ENCODE results near the gene RNF126.
"Not testable (repeated sequence)": the region's sequence is repeated elsewhere in the genome, so short reads cannot be mapped to it uniquely, and the experiment has no call there.

RNF126 gene

DNA sequence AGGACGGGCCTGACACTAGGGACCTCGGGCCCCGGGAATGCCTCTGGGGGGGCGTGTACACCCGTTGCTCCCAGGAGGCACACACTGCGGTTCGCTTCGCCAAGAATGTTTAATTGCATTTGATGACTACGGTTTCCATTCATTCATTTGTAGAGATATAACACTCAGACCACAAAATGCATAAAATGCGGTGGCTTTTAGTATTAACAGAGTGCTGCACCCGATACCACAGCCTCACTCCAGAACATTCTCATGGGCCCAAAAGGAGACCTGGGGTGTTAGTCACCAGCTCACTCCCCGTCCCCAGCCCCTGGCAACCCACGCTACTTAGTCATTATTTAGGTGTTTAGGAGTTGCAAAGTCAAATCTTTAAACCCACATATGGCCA lies 51.5 kb downstream of the RNF126 start:
- peak; percentile 99 for DNase-seq (ENCODE audit: low read depth)

DNA sequence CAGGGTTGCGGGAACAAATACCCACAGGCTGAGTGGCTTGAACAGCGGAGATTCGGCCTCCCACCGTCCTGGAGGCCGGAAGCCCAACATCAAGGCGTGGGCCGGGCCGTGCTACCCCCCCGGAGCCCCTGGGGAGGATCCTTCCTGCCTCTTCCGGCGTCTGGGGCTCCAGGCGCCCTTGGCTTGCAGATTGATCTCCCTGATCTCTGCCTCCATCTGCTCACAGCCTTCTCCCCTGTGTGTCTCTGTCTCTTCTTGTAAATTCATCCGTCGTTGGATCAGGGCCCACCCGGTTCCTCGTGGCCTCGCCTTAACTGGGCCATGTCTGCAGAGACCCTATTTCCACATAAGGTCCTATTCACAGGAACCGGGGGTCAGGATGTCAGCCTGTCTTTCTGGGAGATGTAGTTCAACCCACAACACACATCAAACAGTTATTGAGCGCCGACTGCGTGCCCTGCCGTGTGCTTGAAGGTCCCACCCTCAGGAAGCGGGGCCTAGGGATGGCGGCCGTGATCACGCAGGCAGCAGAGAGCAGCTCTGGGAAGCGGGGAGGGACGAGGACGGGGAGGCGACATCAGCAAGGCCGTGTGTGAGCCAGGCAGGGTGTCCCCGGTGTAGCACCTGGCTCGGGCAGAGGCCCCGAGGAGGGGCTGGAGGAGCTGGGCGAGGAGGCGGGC lies 52.1 kb downstream of the RNF126 start:
- DNase-seq (ENCODE audit: low read depth), result peak; percentile 86

DNA sequence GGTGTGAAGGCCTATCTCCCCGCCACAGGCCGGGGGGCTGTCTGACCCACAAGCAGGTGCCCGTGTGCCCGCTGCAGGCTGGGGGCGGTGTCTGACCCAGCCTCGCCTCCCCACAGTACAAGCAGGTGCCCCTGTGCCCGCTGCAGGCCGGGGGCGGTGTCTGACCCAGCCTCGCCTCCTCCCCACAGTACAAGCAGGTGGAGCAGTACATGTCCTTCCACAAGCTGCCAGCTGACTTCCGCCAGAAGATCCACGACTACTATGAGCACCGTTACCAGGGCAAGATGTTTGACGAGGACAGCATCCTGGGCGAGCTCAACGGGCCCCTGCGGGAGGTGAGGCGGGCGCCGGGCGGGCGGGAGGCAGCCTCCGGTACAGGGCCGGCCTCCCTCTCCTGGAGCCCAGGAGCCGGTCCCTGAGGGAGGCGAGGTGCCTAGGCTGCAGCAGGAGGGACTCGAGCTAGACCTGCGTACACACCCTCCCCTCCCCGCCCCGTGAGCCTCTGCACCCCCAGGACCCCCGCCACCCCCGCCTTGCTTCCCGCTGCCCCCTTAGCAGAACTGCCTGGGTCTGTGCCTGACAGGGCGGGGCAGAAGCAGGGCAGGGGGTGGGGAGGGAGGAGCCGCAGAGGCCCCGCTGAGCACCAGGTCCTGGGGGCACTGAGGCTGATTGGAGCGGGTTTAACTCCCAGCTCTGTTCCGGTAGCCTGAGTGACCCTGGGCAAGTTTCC lies 52.8 kb downstream of the RNF126 start:
- no peak for DNase-seq (ENCODE audit: low read depth)

DNA sequence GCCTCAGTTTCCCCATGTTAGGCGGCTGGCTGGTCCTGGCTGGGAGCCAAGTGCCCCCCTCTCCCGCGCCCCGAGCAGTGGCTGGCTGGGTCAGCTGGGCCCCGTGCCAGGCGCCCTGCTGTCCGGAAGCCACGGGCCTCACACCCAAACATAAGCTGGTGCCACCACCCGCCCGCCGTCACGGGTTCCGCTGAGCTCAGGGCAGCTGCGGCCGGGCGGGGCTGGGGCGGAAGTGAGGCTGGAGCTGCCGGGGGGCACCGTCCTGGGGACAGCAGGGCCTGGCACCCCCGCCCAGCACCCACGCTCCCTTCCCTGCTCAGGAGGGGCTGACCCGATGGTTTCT lies 54.0 kb downstream of the RNF126 start:
- no peak for DNase-seq (ENCODE audit: low read depth)

DNA sequence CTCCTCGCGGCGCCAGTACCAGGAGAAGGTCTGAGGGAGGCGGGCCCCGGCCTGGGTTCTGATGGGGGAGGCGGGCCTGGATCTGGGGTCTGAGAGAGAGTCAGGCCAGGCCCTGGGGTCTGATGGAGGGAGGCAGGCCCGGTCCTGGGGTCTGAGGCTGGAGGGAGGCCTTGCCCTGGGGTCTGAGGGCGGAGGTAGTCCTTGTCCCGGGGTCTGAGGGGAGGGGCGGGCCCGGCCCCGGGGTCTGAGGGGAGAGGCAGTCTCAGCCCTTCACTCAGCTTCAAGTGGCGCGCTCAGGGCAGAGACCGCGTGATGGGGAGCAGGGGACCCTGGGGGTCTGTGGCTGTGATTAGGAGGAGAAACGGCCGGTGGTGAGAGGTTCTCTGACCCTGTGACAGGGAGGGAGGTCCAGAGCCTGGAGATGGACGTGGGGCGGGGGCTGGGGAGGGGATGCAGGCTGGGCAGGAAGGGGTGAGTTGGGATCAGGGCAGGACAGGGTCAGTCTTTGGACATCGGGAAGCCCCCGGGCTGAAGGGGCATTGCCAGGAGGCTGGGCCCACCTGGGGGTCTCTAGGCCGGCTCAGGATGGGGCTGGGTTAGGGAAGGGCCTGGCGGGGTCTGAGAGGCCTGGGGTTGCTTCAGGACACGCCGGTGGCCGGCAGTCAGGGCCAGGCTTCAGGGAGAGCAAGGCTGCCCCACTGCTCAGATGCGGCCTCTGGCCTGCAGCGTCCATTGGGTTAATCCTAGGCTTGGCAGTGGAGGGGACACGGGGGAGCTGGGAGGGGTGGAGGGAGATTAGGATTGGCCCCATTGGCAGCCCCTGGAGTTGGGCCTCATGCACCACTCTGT lies 54.6 kb downstream of the RNF126 start:
- no peak for DNase-seq (ENCODE audit: low read depth)

DNA sequence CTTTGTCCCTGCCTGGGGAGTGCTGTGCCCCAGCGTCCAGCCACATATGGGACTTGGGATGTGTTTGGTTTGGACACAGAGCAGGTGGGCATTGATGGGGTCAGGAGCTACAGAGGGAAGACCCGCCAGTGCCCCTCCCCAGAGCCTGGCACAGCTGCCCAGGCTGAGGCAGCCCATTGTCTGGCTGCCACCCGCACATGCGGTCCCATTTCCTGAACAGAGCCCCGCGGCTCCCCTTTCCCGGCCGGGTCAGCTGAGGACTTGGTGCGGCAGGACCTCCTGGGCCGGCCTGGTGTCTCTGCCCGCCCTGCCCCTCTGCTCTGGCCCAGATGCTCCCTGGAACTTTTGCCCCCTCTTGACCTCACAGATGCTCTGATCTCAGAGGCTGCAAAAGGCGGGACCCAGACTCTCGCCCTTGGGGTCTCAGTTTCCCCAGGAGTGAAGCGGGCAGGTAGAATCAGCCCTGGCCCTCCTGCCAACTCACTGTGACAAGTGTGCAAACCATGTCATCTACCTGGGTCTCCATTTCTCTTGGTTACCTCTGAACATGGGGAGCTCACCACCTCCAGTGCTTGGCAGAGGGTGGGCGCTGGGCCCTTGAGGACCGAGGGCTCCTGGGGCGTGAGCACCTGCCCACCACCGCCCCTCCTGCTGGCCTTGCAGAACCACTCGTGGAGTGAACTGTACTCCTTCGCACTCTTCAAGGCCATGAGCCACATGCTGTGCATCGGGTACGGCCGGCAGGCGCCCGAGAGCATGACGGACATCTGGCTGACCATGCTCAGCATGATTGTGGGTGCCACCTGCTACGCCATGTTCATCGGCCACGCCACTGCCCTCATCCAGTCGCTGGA lies 55.5 kb downstream of the RNF126 start:
- no peak for DNase-seq (ENCODE audit: low read depth)

DNA sequence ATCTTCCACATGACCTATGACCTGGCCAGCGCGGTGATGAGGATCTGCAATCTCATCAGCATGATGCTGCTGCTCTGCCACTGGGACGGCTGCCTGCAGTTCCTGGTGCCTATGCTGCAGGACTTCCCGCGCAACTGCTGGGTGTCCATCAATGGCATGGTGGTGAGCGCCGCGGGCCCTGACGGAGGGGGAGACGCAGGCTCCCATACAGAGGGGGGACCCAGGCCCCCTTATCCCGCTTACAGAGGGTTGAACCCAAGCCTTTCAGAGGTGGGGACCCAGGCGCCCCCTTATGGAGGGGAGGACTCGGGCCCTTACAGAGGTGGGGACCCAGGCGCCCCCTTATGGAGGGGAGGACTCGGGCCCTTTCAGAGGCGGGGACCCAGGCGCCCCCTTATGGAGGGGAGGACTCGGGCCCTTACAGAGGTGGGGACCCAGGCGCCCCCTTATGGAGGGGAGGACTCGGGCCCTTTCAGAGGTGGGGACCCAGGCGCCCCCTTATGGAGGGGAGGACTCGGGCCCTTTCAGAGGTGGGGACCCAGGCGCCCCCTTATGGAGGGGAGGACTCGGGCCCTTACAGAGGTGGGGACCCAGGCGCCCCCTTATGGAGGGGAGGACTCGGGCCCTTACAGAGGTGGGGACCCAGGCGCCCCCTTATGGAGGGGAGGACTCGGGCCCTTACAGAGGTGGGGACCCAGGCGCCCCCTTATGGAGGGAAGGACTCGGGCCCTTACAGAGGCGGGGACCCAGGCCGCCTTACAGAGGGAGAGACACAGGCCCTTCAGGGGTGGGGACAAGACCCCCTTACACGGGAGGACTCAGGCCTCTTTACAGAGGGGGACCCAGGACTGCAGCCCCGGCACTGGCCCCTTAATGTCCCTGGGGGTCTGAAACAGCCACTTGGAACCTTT lies 57.7 kb downstream of the RNF126 start:
- not testable (repeated sequence) for DNase-seq (ENCODE audit: low read depth)

DNA sequence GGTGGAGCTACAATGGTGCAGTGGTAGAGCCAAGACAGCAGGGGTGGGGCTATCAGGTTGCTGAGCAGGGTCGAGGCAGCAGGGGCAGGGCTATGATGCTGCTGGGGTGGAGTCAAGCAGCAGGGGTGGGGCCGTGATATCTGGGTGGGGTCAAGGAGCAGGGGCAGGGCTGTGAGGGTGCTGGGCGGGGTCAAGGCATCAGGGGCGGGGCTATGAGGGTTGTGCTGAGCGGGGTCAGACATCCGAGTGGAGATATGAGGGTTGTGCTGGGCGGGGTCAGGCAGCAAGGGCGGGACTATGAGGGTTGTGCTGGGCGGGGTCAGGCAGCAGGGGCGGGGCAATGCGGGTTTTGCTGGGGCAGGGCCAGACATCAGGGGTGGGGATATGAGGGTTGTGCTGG lies 58.7 kb downstream of the RNF126 start:
- no peak for DNase-seq (ENCODE audit: low read depth)

DNA sequence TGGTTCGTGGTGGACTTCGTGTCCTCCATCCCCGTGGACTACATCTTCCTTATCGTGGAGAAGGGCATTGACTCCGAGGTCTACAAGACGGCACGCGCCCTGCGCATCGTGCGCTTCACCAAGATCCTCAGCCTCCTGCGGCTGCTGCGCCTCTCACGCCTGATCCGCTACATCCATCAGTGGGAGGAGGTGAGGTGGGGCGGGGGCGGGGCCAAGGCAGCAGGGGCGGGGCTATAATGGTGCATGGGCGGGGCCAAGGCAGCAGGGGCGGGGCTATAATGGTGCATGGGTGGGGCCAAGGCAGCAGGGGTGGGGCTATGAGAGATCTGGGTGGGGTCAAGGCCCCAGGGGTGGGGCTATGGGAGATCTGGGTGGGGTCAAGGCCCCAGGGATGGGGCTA lies 59.2 kb downstream of the RNF126 start:
- not testable (repeated sequence) for DNase-seq (ENCODE audit: low read depth)

DNA sequence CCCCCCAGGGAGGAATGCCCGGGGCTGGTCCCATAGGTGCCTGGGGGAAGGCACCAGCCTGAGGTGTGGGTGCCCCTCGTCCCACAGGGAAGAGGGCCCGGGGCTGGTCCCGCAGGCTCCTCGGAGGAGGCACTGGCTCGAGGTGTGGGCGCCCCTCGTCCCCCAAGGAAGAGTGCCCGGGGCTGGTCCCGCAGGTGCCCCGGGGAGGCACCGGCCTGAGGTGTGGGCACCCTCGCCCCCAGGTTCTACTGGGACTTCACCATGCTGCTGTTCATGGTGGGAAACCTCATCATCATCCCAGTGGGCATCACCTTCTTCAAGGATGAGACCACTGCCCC lies 59.7 kb downstream of the RNF126 start:
- DNase-seq (ENCODE audit: low read depth), result not testable (repeated sequence)

DNA sequence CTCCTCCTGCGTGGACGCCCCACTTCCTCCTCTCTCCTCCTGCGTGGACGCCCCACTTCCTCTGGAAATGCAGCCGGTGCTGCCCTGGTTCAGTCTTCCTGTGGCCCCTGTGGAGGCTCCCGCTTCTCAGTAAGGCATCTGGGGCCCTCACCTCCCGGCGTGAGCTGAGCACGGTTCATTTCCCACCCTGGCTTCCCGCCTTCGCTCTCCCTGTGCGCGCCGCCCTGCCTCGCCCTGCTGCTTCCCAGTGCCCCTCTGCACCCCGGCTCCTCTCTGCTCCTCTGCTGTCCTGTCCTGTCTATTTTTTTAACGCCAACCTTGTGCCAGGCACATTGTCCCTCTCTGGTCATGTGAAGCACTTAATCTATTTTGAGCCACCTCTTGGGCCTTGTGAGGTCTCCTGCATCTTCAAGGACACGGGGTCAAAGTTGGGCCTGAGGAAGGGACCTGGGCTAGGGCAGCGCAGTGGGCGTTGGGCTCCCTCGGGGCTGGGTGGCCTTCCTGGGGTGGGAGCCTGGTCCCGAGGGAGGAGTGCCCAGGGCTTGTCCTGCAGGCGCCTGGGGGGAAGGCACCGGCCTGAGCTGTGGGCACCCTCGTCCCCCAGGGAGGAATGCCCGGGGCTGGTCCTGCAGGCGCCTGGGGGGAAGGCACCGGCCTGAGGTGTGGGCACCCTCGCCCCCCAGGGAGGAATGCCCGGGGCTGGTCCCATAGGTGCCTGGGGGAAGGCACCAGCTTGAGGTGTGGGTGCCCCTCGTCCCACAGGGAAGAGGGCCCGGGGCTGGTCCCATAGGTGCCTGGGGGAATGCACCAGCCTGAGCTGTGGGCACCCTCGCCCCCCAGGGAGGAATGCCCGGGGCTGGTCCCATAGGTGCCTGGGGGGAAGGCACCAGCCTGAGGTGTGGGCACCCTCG lies 60.4 kb downstream of the RNF126 start:
- DNase-seq (ENCODE audit: low read depth), result no peak

DNA sequence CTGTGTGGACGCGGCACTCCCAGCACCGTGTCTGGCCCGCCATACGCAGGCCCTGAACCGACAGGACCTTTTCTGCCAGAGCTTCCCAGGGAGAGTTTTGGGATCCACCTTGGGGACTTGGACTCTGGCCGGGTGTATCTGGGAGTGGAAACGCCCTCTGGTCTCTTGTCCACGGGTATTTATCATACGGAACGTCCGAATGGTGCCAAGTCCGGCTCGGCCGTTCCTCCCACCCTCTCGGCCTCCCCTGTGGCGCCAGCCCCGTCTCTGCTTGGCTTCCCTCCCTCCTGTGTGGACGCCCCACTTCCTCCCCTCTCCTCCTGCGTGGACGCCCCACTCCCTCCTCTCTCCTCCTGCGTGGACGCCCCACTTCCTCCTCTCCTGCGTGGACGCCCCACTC lies 61.2 kb downstream of the RNF126 start:
- DNase-seq (ENCODE audit: low read depth), result no peak

DNA sequence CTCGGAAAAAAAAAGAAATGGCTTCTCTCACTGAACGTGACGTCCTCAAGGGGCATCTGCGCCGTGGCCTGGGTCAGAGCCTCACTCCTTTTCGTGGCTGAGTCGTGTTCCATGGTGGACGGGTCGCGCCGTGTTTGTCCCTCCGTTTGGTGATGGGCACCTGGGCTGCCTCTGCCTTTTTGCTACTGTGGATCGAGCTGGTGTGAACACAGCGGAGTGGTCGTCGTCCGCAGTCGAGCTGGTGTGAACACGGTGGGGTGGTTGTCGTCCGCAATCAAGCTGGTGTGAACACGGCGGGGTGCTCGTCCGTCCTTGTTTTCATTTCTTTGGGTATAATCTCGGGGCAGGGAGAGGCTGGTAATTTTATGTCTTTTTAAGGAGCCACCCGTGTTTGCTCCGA lies 61.7 kb downstream of the RNF126 start:
- no peak for DNase-seq (ENCODE audit: low read depth)
